KMS-11 (cell line): Measurements from ENCODE around the gene MAPRE3.

Source experiments
- H2AFZ ChIP-seq: fragments of 200-600 bp; sonication (generic); 2 replicates; pipeline ENCODE4 v1.6.1; 2016; ENCODE audit warnings: antibody characterized with exemption, mixed run types, low read depth
- H3K27ac ChIP-seq: fragments of 200-600 bp; sonication (generic); 2 replicates; pipeline ENCODE4 v1.6.1; 2016; ENCODE audit warnings: mild to moderate bottlenecking, mixed run types
- H3K27me3 ChIP-seq: fragments of 200-600 bp; sonication (generic); 2 replicates; pipeline ENCODE4 v1.6.1; 2017; ENCODE audit warnings: mild to moderate bottlenecking, low read depth, mixed run types, moderate library complexity; ENCODE audit not compliant: insufficient read depth
- H3K36me3 ChIP-seq: fragments of 200-600 bp; sonication (generic); 2 replicates; pipeline ENCODE4 v1.6.1; 2017; ENCODE audit warnings: mild to moderate bottlenecking, mixed run types; ENCODE audit not compliant: insufficient read depth
- H3K4me1 ChIP-seq: fragments of 200-600 bp; sonication (generic); 2 replicates; pipeline ENCODE4 v1.6.1; 2016; ENCODE audit warnings: mild to moderate bottlenecking, low read depth, mixed run types; ENCODE audit not compliant: poor library complexity, severe bottlenecking
- H3K4me2 ChIP-seq: fragments of 200-600 bp; sonication (generic); 2 replicates; pipeline ENCODE4 v1.7.0; 2016; ENCODE audit warnings: mild to moderate bottlenecking, mixed run types
- H3K4me3 ChIP-seq: fragments of 200-600 bp; sonication (generic); IDR thresholded peaks from 2 replicates; pipeline ENCODE4 v1.6.1; 2017; ENCODE audit warnings: low read depth, low read length, mixed read lengths; ENCODE audit not compliant: insufficient read depth
- H3K79me2 ChIP-seq: fragments of 200-600 bp; sonication (generic); 2 replicates; pipeline ENCODE4 v1.6.1; 2016; ENCODE audit warnings: low read depth, mixed run types; ENCODE audit not compliant: insufficient read depth
- H3K9ac ChIP-seq: fragments of 200-600 bp; sonication (generic); 2 replicates; pipeline ENCODE4 v1.6.1; 2016; ENCODE audit warnings: mild to moderate bottlenecking, mixed run types
- H4K20me1 ChIP-seq: fragments of 200-600 bp; sonication (generic); 2 replicates; pipeline ENCODE4 v1.6.1; 2016; ENCODE audit warnings: mild to moderate bottlenecking, mixed run types; ENCODE audit not compliant: insufficient read depth
- CTCF ChIP-seq: fragments of 200-600 bp; sonication (generic); conservative IDR thresholded peaks from 2 replicates; pipeline ENCODE4 v1.6.1; 2017; ENCODE audit warnings: low read depth, mild to moderate bottlenecking, antibody characterized with exemption, low read length, moderate library complexity, mixed read lengths

Gene MAPRE3

GRCh38 chr2:27060323-27060722 is 89.9 kb downstream of the MAPRE3 start:
- Histone ChIP-seq H3K4me2 (no peak overlapping the region), H3K79me2 (no peaks in the 10 kb centered on the region), H3K27ac (no peak overlapping the region), H4K20me1 (no peaks in the 10 kb centered on the region), H3K27me3 (no peaks in the 10 kb centered on the region), H3K4me3 (no peak overlapping the region), H2AFZ (no peak overlapping the region), H3K9ac (no peak overlapping the region), H3K36me3 (no peaks in the 10 kb centered on the region), H3K4me1 (no peaks in the 10 kb centered on the region)
- no peak for TF ChIP-seq CTCF

- Histone ChIP-seq H3K27me3 (no peaks in the 10 kb centered on the region), H4K20me1 (no peaks in the 10 kb centered on the region), H3K79me2 (peaks cover 7% of the 10 kb centered on the region)
Observed at GRCh38 chr2:27065128-27065527, 94.7 kb downstream of the MAPRE3 start.

GRCh38 chr2:27067385-27067784 is 96.9 kb downstream of the MAPRE3 start:
- no peaks in the 10 kb centered on the region for H3K27me3 ChIP-seq
- H3K4me1 ChIP-seq = peaks cover 17% of the 10 kb centered on the region
- no peak overlapping the region for H3K27ac ChIP-seq
- no peaks in the 10 kb centered on the region for H3K36me3 ChIP-seq
- no peak overlapping the region for H3K9ac ChIP-seq
- TF ChIP-seq CTCF = no peak
- peaks cover 20% of the 10 kb centered on the region for H3K79me2 ChIP-seq
- no peak overlapping the region for H2AFZ ChIP-seq
- no peaks in the 10 kb centered on the region for H4K20me1 ChIP-seq
- H3K4me2 ChIP-seq = no peak overlapping the region
- H3K4me3 ChIP-seq = no peak overlapping the region

More at GRCh38 chr2:27065128-27065527, 94.7 kb downstream of the MAPRE3 start:
- no peak overlapping the region for H3K9ac ChIP-seq
- no peaks in the 10 kb centered on the region for H3K36me3 ChIP-seq
- no peak overlapping the region for H3K27ac ChIP-seq
- H3K4me2 ChIP-seq = no peak overlapping the region
- peaks cover 6% of the 10 kb centered on the region for H3K4me1 ChIP-seq
- no peak overlapping the region for H2AFZ ChIP-seq
- H3K4me3 ChIP-seq = no peak overlapping the region
- no peak for TF ChIP-seq CTCF

- Histone ChIP-seq H3K4me3 (no peak overlapping the region), H3K36me3 (no peaks in the 10 kb centered on the region), H3K4me1 (peaks cover 19% of the 10 kb centered on the region), H3K4me2 (no peak overlapping the region; the same call in 1 of the 2 replicates), H3K27me3 (no peaks in the 10 kb centered on the region), H3K79me2 (peaks cover 20% of the 10 kb centered on the region), H3K9ac (no peak overlapping the region), H4K20me1 (no peaks in the 10 kb centered on the region), H2AFZ (no peak overlapping the region), H3K27ac (no peak overlapping the region)
- no peak for TF ChIP-seq CTCF
Observed at GRCh38 chr2:27069436-27069835, 99.0 kb downstream of the MAPRE3 start.
